HG03103 (cell line): ENCODE measurements around the gene MAFB.
A peak's percentile ranks its signal among the peaks of the same experiment; 100 is the strongest.

ENCODE experiments used
- ATAC-seq: cut with Tn5 transposase; IDR thresholded peaks from one replicate; pipeline ENCODE4 v1.9.1; 2021; ENCODE audit warnings: low read depth; ENCODE audit not compliant: unreplicated experiment

Gene MAFB

GRCh38 chr20:40683221-40683893 lies 5.7 kb downstream of the MAFB start:
- ATAC-seq: no peak

GRCh38 chr20:40682104-40682981 lies 6.7 kb downstream of the MAFB start:
- no peak for ATAC-seq

GRCh38 chr20:40681684-40682083 lies 7.4 kb downstream of the MAFB start:
- ATAC-seq: no peak

GRCh38 chr20:40681165-40681564 lies 7.9 kb downstream of the MAFB start:
- ATAC-seq: no peak

GRCh38 chr20:40680161-40680959 lies 8.7 kb downstream of the MAFB start:
- ATAC-seq: peak; percentile 84

GRCh38 chr20:40679184-40679583 lies 9.9 kb downstream of the MAFB start:
- no peak for ATAC-seq

- no peak for ATAC-seq
Observed at GRCh38 chr20:40678286-40678875, 10.7 kb downstream of the MAFB start.

GRCh38 chr20:40677343-40677924 lies 11.6 kb downstream of the MAFB start:
- no peak for ATAC-seq

- no peak for ATAC-seq
Observed at GRCh38 chr20:40676491-40677269, 12.4 kb downstream of the MAFB start.

- ATAC-seq: no peak
Observed at GRCh38 chr20:40675599-40676221, 13.3 kb downstream of the MAFB start.

GRCh38 chr20:40673442-40673841 lies 15.6 kb downstream of the MAFB start:
- no peak for ATAC-seq

- ATAC-seq: no peak
Observed at GRCh38 chr20:40672095-40672494, 16.9 kb downstream of the MAFB start.

- ATAC-seq: no peak
Observed at GRCh38 chr20:40670253-40670652, 18.8 kb downstream of the MAFB start.

GRCh38 chr20:40669692-40670091 lies 19.3 kb downstream of the MAFB start:
- no peak for ATAC-seq

GRCh38 chr20:40668449-40669228 lies 20.4 kb downstream of the MAFB start:
- ATAC-seq: no peak

GRCh38 chr20:40667503-40667902 lies 21.5 kb downstream of the MAFB start:
- ATAC-seq: no peak

GRCh38 chr20:40666336-40666735 lies 22.7 kb downstream of the MAFB start:
- ATAC-seq: no peak

GRCh38 chr20:40664891-40665290 lies 24.1 kb downstream of the MAFB start:
- no peak for ATAC-seq
